GM12872 (cell line): Measurements from ENCODE around the gene BCO2.

ENCODE experiments used
- TF ChIP-seq, protein P1 (sequence below): IDR thresholded peaks from 3 replicates; pipeline ENCODE4 v1.5.1; 2011; ENCODE audit warnings: low read depth, mild to moderate bottlenecking, low read length, moderate library complexity; ENCODE audit not compliant: insufficient read depth

The BCO2 gene, protein sequence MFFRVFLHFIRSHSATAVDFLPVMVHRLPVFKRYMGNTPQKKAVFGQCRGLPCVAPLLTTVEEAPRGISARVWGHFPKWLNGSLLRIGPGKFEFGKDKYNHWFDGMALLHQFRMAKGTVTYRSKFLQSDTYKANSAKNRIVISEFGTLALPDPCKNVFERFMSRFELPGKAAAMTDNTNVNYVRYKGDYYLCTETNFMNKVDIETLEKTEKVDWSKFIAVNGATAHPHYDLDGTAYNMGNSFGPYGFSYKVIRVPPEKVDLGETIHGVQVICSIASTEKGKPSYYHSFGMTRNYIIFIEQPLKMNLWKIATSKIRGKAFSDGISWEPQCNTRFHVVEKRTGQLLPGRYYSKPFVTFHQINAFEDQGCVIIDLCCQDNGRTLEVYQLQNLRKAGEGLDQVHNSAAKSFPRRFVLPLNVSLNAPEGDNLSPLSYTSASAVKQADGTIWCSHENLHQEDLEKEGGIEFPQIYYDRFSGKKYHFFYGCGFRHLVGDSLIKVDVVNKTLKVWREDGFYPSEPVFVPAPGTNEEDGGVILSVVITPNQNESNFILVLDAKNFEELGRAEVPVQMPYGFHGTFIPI

DNA sequence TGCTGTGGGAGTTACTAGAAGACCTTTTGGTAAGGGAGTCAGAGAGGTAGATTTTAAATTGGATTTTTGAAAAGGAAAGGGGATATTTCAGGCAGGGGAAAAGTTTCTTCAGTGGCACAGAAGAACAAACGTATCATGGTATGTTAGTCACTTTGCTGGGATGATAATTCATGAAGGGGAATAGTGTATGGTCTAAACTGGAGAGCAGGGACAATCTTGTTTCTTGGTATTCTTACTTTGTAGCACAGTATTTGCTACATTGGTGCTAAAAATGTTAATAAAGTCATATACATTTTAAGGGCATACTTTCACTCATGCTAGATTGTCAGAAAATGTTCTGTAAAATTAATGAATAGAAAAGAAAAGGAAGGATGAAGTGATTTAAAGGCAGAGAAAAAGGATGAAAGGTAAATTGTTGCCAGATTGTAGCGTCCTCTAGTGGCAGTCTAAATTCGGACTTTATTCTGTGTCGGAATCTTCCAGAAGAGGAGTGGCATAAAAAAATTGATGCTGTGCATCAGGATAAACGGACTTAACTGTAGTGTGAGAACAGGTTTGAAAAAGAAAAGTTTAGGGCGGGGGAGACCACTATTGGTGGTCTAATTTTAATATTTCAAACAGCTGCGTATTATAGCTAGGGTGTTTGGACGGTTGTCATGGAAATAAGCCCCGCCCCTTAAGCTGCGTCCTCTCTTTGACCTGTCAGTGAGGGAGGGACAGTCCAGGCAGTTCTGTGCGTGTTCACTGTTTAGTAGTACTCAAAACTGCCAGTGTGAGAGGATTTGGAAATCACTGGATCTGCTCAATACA lies at the start of gene BCO2:
Gene BCO2, plus strand, starts transcription at position 724 of the 810 bp plus-strand sequence. CDS start 90 bp downstream, outside the sequence.
- TF ChIP-seq, protein P1, sequence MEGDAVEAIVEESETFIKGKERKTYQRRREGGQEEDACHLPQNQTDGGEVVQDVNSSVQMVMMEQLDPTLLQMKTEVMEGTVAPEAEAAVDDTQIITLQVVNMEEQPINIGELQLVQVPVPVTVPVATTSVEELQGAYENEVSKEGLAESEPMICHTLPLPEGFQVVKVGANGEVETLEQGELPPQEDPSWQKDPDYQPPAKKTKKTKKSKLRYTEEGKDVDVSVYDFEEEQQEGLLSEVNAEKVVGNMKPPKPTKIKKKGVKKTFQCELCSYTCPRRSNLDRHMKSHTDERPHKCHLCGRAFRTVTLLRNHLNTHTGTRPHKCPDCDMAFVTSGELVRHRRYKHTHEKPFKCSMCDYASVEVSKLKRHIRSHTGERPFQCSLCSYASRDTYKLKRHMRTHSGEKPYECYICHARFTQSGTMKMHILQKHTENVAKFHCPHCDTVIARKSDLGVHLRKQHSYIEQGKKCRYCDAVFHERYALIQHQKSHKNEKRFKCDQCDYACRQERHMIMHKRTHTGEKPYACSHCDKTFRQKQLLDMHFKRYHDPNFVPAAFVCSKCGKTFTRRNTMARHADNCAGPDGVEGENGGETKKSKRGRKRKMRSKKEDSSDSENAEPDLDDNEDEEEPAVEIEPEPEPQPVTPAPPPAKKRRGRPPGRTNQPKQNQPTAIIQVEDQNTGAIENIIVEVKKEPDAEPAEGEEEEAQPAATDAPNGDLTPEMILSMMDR: peak; percentile 75

GRCh38 chr11:112127056-112127455 lies 48.3 kb upstream of the BCO2 start:
- TF ChIP-seq, protein P1: no peak

DNA sequence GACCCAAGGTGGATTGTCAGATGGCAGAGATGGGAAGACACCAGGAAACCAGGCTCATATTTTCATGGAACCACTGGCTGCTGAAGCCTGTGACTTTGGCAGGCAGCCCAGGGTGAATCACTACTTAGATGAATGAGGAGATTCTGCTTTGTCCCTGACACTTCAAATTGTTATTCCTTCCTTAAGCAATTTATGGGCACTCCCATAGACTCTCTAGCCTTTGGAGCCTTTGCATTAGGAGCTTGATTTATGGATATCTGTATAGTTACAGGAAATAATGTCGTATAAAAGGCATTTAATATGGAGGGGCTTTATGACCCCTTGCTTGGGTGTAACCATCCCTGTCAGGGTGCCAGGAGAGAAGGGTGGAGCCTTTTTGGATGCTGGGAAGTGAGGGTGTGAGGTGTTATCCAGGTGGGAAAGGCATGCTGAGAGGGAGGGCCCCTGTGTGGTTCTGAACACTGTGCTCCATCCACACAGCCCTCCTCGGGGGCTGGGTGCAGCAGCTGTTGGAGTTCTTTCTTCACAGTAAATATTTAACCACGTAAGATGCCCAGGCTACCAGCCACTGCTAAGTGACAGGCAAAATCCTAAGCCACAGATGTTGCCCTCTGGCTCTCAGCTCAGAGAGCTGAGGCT lies 46.7 kb upstream of the BCO2 start:
- TF ChIP-seq, protein P1: no peak

GRCh38 chr11:112129656-112130055 lies 45.7 kb upstream of the BCO2 start:
- TF ChIP-seq, protein P1: no peak

GRCh38 chr11:112132737-112133136 lies 42.6 kb upstream of the BCO2 start:
- TF ChIP-seq, protein P1: no peak

GRCh38 chr11:112134473-112134872 lies 40.8 kb upstream of the BCO2 start:
- TF ChIP-seq, protein P1: no peak

DNA sequence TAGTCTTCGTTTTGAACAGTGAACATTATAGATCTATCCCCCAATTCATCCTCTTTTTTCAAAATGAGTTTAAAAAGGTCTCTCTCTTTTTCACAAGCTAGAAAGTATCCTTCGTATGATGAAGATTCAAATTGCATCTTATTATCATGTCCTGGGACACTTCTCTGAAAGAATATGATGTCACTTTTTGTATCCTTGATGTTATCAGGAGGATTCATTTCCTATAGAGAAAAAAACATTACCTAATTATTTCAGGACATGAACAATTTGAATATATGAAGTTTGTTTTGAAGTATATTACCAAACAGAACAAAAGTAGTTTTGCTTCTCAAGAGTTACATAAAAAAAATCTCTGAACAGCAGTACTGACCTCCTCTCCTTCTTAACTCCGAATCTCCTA lies 31.7 kb upstream of the BCO2 start:
- TF ChIP-seq, protein P1: no peak
